Upper lobe of left lung (tissue), 6 donors: Measurements from ENCODE around the gene AGBL4. TPM values are rescaled to one million over a fixed set of nuclear protein-coding genes. Genes with fewer than 3 reads are reported as not detected.
A peak's percentile ranks its signal among the peaks of the same experiment; 100 is the strongest.

Experiments used
- ATAC-seq, 2 donors: fragments of 200-7000 bp; cut with Tn5 transposase; one replicate each; pipeline ENCODE4 v1.9.1; 2022; ENCODE audit warnings: mild to moderate bottlenecking in 2 of 2, moderate library complexity in 2 of 2; ENCODE audit not compliant: low FRiP score in 2 of 2
- DNase-seq, 2 donors: peaks; one replicate each; pipeline ENCODE4 v3.0.0-alpha.2; 2019 to 2020
- H3K27ac ChIP-seq, 4 donors: fragments of 200-600 bp; sonication (generic); one replicate each; pipeline ENCODE4 v1.5.1; 2016 to 2019
- H3K27me3 ChIP-seq, 4 donors: fragments of 200-600 bp; sonication (generic); one replicate each; pipeline ENCODE4 v1.5.1; 2017 to 2019
- H3K36me3 ChIP-seq, 4 donors: fragments of 200-600 bp; sonication (generic); one replicate each; pipeline ENCODE4 v1.5.1; 2016 to 2019
- H3K4me1 ChIP-seq, 4 donors: fragments of 200-600 bp; sonication (generic); one replicate each; pipeline ENCODE4 v1.5.1; 2018 to 2019
- H3K4me3 ChIP-seq, 4 donors: fragments of 200-600 bp; sonication (generic); one replicate each; pipeline ENCODE4 v1.5.1; 2017 to 2019; ENCODE audit warnings: mild to moderate bottlenecking in 2 of 4, moderate library complexity in 1 of 4
- H3K9me3 ChIP-seq, 4 donors: fragments of 200-600 bp; sonication (generic); one replicate each; pipeline ENCODE4 v1.5.1; 2018 to 2019
- CTCF ChIP-seq, 6 experiments: fragments of 450-650 bp in 4 of 6; fragments of 200-600 bp in 2 of 6; sonication (generic) in 2 of 6; IDR thresholded peaks; one replicate each; pipeline ENCODE4 v1.5.1; 2016 to 2019; ENCODE audit warnings: antibody characterized with exemption in 6 of 6
- EP300 ChIP-seq, 4 donors: sonication (generic); formaldehyde crosslinking; IDR thresholded peaks; one replicate each; pipeline ENCODE4 v1.5.1; 2017; ENCODE audit warnings: antibody characterized with exemption in 4 of 4, control low read depth in 2 of 4
- POLR2A ChIP-seq, 4 donors: fragments of 450-650 bp; IDR thresholded peaks; one replicate each; pipeline ENCODE4 v1.5.1; 2016 to 2017; ENCODE audit warnings: antibody characterized with exemption in 4 of 4, mild to moderate bottlenecking in 2 of 4
- POLR2AphosphoS5 ChIP-seq, 2 donors: sonication (generic); formaldehyde crosslinking; IDR thresholded peaks; one replicate each; pipeline ENCODE4 v1.5.1; 2017; ENCODE audit warnings: antibody characterized with exemption in 2 of 2
- WGBS, 2 donors: methylation state at CpG; one replicate each; pipeline ENCODE4 v1.1.5; 2017 to 2018; 5-methylcytosine and 5-hydroxymethylcytosine counted together
- total RNA-seq, 6 donors: library from RNA; depleted of rRNA in 4 of 6; stranded (reverse); fragments of >200 nt in 4 of 6; gene quantifications; one replicate each; pipeline versions ENCODE4 v1.1.0 to v1.2.1, GENCODE V29; 2016 to 2021
- donor health status: DM: no; HTN: no; CAD: no; lungs with moderate emphysema.
- donor health status: DM: no; HTN: yes; CAD: no; lungs with severe emphysema.

AGBL4 gene
- total RNA-seq, 6 donors from 2014 or later = 0.57 to 10.5 (median 1.5) TPM

GRCh38 chr1:48744032-48744431 is 1279.7 kb downstream of the AGBL4 start:
- Histone ChIP-seq H3K36me3 (peaks cover 0 to 19% (median 0%) of the 10 kb centered on the region in 4 donors), H3K4me3 (no peak overlapping the region), H3K27ac (no peak overlapping the region), H3K9me3 (no peaks in the 10 kb centered on the region), H3K4me1 (no peaks in the 10 kb centered on the region), H3K27me3 (no peaks in the 10 kb centered on the region)
- no peak for TF ChIP-seq POLR2AphosphoS5 (IDR thresholded peaks at IDR 0.05)
- no peak for TF ChIP-seq CTCF (IDR thresholded peaks at IDR 0.05)
- TF ChIP-seq EP300 (IDR thresholded peaks at IDR 0.05) = no peak
- TF ChIP-seq POLR2A (IDR thresholded peaks at IDR 0.05) = no peak
- 88 to 90% methylated on average over 2 of the region's 2 CpGs for WGBS, 2 donors
- DNase-seq (no peak), ATAC-seq (no peak)

- TF ChIP-seq POLR2A (IDR thresholded peaks at IDR 0.05) = no peak
- TF ChIP-seq CTCF (IDR thresholded peaks at IDR 0.05) = no peak
- no peak for TF ChIP-seq EP300 (IDR thresholded peaks at IDR 0.05)
- no peak for TF ChIP-seq POLR2AphosphoS5 (IDR thresholded peaks at IDR 0.05)
- no peaks in the 10 kb centered on the region for H3K9me3 ChIP-seq
- no peaks in the 10 kb centered on the region for H3K4me1 ChIP-seq
- no peak for DNase-seq
- peaks cover 0 to 19% (median 0%) of the 10 kb centered on the region in 4 donors for H3K36me3 ChIP-seq
- no peak overlapping the region for H3K27ac ChIP-seq
- H3K27me3 ChIP-seq = no peaks in the 10 kb centered on the region
- no peak overlapping the region for H3K4me3 ChIP-seq
- ATAC-seq = no peak
Observed at GRCh38 chr1:48743480-48743879, 1280.3 kb downstream of the AGBL4 start.

- no peaks in the 10 kb centered on the region for H3K9me3 ChIP-seq
- 81 to 85% methylated on average over 6 to 7 of the region's 7 CpGs for WGBS, 2 donors
- no peaks in the 10 kb centered on the region for H3K27me3 ChIP-seq
- no peaks in the 10 kb centered on the region for H3K4me1 ChIP-seq
- no peak for ATAC-seq
- no peak overlapping the region for H3K4me3 ChIP-seq
- H3K27ac ChIP-seq = no peak overlapping the region
- DNase-seq = peak in 1 of 2 donors; percentile 10
- peaks cover 0 to 15% (median 0%) of the 10 kb centered on the region in 4 donors for H3K36me3 ChIP-seq
- TF ChIP-seq CTCF (IDR thresholded peaks at IDR 0.05) (no peak), POLR2A (IDR thresholded peaks at IDR 0.05) (no peak), EP300 (IDR thresholded peaks at IDR 0.05) (no peak), POLR2AphosphoS5 (IDR thresholded peaks at IDR 0.05) (no peak)
Observed at GRCh38 chr1:48741380-48741779, 1282.4 kb downstream of the AGBL4 start.

GRCh38 chr1:48740621-48741020 is 1283.1 kb downstream of the AGBL4 start:
- no peak for ATAC-seq
- Histone ChIP-seq H3K4me1 (no peaks in the 10 kb centered on the region), H3K27me3 (no peaks in the 10 kb centered on the region), H3K9me3 (no peaks in the 10 kb centered on the region), H3K36me3 (peaks cover 0 to 20% (median 0%) of the 10 kb centered on the region in 4 donors), H3K27ac (no peak overlapping the region), H3K4me3 (no peak overlapping the region)
- no peak for TF ChIP-seq CTCF (IDR thresholded peaks at IDR 0.05)
- 80 to 84% methylated on average over 3 of the region's 3 CpGs for WGBS, 2 donors
- DNase-seq = no peak

GRCh38 chr1:48739091-48739490 is 1284.7 kb downstream of the AGBL4 start:
- no peak for TF ChIP-seq POLR2AphosphoS5 (IDR thresholded peaks at IDR 0.05)
- TF ChIP-seq EP300 (IDR thresholded peaks at IDR 0.05) = no peak
- no peak for TF ChIP-seq CTCF (IDR thresholded peaks at IDR 0.05)
- TF ChIP-seq POLR2A (IDR thresholded peaks at IDR 0.05) = no peak
- ATAC-seq (no peak), DNase-seq (no peak)
- H3K4me3 ChIP-seq = no peak overlapping the region
- H3K36me3 ChIP-seq = peaks cover 0 to 32% (median 2%) of the 10 kb centered on the region in 4 donors
- H3K9me3 ChIP-seq = no peaks in the 10 kb centered on the region
- WGBS, 2 donors = 61 to 82% methylated on average over 3 of the region's 3 CpGs
- H3K27me3 ChIP-seq = no peaks in the 10 kb centered on the region
- no peaks in the 10 kb centered on the region for H3K4me1 ChIP-seq
- no peak overlapping the region for H3K27ac ChIP-seq
